GM11168 (cell line): ENCODE results near the gene ATP8A2.
"Not testable (repeated sequence)": the region's sequence is repeated elsewhere in the genome, so short reads cannot be mapped to it uniquely, and the experiment has no call there.

Source experiments
- in situ Hi-C: fragments of 300-500 bp; cut with MboI; formaldehyde crosslinking; loops from one replicate; pipeline ENCODE4 v1.12.0; 2022; ENCODE audit warnings: low sequenced_read_pairs; ENCODE audit not compliant: unreplicated experiment

The ATP8A2 gene

DNA sequence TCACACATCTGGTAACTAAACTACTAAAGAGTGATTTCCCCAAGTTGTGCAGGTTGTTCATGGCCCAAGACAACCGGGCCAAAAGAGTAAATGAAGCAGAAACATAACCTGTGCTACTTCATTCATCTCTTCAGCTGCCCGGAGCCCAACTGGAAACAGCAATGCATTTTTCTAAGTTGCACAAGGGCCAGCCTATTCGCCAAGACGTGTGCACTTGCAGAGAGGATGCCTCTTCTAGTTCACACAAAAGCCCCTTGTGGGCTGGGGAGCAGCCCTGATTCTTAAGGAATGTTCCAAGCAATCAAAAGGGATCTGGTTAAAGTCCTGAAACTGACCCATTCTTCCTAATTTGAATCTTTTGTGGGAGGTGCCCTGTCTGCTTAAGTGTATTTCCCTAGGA is 404.2 kb downstream of the ATP8A2 start:
- in situ Hi-C loops: no loop called here

DNA sequence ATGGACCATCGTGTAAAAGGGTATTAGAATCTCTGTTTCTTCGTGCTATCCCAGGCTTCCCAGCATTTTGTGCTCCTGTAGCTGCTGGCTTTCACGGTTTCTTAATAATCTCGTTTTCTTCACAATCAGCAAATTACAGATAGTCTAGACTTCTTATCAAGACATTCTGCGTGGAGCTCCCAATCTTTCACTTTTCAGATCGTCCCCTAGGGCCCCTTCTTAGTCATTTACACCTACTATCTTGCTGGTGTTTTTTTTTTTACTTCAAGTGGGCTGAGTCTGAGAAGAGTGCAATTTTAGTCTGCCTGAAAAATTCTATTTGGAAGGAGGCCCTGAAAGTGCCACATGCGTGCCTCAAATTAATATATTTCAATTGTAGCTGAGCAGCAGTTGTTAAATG is 404.9 kb downstream of the ATP8A2 start:
- in situ Hi-C loops: no loop called here

DNA sequence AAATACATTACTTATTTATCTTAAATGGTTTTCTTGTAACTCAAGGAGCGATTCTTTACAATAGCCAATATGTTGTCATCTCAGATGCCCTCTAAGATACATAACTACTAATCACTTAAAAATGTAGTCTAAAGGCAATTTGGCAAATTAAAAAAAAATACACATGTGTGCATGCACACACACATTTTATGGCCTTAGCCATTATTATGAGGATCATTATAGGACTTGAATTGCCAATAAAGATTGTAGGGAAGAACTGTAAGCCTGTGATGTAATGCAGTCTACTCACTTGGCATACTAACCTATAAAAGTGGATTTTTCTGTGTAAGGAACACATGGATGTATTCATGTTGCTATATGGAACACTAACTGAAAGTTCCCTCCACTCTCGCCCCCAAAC is 405.7 kb downstream of the ATP8A2 start:
- in situ Hi-C loops: no loop called here

DNA sequence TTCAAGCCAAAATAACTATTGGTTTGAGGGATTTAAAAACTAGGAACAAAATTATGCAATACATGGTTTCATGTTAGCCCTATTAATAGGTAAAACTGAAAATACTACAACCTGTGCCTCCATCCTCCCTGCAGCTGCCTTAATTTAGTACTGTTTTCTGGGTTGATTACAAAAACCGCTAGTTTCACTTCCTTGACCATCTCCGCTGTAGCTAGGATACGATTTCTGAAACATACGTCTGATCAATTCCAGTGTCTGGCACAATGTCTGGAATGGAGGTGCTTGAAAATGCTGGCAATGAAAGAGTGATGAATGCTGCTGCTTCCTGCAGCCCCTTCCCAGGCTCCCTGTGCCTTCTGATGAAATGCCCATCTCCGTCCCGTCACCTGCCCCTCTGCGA is 406.6 kb downstream of the ATP8A2 start:
- in situ Hi-C loops: no loop called here

DNA sequence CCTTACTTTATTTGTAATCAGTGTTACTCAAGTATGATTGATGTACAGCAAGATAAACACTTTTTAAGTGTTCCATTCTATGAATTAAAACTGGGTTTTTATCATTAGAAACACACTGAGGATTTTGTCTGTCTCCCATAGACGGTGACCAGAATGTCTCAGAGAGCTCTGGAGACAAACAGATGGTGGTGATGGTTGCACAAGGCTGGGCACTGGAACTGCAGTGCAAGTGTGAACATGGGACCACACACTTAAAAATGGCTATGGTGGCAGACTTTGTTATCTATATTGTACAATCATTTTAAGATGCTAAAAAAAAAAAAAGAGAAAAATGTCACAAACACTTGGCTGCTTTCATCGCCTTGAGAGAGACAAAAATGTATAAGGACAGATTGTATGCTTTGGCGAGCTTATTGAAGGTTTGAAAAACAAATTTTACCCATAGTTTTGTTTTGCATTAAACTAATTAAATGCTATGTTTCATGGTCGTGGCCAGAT is 407.1 kb downstream of the ATP8A2 start:
- in situ Hi-C loops: no loop called here

DNA sequence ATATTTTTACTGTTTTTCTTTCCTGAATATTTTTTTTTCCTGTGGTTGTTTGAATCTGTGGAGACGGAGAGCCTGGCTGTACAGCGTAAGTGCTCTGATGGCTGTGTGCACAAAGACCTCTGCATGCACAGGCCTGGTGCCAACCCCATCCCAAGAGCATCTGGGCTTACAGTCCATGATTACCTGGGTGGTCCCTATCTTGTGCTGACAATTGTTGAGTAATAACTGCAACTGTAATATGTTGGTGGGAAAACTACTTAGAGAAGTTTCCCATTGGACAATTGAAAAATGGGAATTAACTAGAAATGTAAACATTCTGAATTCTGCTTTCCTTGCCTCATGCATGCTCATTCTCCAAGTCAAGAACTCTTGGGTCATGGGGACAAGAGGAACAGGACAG is 411.3 kb downstream of the ATP8A2 start:
- in situ Hi-C loops: no loop called here

DNA sequence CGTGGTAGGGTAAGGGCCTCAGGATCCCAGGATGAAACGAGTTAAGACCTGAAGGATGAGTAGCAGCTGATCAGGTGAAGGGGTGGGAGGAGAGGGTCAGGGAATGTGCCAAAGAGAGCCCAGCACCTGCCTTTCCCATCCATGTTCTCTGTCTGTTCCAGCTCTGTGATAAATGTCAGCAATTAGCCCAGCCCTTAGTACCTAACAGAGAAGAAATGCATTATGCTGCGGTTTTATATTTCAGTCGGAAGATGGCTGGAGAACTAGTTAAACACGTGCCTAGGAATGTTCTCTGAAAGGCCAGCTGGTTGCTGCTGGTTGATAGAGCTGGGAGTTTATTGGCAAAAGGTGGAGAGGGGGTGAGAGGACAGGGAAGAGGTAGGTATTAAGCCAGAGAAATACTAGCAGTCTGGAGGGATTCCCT is 411.8 kb downstream of the ATP8A2 start:
- in situ Hi-C loops: no loop called here

DNA sequence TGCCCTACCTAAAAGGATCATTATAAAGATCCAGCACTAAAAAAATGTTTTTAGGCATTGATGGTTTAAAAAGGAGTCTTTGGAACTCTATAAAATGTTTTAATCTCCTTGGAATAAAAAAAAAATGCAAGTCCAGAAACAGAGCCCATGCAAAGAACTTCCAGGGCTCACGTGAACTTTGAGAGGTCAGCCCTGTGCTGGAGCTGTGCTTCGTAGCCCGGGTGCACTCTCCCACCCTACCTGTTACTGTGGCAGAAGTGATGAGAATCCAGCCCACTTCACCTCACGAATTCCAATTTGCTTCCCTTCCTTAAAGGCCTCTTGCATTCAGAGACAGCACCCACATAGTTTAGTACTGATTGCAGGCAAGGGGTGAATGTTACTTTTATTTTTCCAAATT is 412.3 kb downstream of the ATP8A2 start:
- in situ Hi-C loops: no loop called here

DNA sequence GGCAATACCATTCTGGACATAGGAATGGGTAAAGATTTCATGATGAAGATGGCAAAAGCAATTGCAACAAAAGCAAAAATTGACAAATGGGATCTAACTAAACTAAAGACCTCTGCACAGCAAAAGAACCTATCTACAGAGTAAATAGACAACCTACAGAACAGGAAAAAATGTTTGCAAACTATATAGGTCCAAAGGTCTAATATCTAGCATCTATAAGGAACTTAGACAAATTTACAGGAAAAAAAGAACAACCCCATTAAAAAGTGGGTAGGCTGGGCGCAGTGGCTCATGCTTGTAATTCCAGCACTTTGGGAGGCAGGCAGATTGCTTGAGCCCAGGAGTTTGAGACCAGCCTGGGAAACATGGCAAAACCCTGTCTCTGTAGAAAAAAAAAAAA is 418.4 kb downstream of the ATP8A2 start:
- in situ Hi-C loops: not testable (repeated sequence)

DNA sequence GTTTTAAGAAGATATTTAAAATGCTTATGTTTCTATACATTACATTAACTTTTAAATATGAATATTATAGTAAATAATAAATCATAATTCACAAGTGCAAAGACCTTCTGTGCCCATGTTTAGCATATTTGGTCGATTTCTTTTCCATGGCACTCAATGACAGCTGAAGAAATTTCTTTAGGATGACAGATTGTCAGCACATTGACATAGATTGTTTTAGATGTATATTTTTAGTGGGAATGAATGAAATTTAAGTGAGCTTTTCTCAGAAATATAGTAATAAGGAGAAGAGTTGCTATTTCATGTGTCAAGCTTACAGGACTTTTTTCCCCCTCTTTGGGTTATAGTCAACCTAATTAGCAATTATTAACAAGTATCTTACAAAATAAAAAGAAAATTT is 423.5 kb downstream of the ATP8A2 start:
- in situ Hi-C loops: no loop called here

DNA sequence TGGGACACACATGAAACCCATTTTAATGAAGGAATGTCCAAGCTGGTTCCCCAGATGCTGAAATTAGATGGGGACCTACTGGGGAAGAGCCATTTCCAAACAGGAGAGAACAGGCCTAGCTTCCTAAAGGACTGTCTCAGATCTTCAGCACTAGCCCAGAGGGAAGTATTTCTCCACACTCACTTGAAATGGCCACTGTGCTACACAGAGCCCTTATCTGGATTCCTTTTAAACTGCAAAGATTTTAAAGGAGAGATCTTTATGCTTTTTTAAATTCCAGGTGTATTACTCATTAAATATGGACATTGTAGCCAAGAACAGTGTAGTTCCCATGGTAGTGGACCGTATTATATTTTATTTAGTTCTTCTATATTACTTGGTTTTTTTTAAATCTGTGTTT is 424.7 kb downstream of the ATP8A2 start:
- in situ Hi-C loops: no loop called here

DNA sequence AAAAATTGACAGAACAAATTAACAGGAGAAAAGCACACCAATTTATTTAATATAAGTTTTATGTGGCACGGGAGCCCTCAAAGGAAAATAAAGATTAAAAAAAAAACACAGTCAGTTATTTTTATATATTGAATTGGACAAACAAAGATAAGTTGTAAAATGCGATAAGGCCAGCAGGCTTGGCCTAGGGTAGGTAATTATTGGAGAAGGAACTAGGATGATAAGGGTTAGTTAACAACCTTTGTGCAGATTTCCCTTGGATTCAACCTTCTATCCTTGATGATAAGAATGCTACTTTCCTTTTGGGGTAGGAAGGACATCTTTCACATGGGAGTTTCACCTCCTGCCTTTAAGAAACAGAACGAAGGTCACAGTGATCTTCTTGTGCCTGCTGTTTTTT is 427.2 kb downstream of the ATP8A2 start:
- in situ Hi-C loops: no loop called here

DNA sequence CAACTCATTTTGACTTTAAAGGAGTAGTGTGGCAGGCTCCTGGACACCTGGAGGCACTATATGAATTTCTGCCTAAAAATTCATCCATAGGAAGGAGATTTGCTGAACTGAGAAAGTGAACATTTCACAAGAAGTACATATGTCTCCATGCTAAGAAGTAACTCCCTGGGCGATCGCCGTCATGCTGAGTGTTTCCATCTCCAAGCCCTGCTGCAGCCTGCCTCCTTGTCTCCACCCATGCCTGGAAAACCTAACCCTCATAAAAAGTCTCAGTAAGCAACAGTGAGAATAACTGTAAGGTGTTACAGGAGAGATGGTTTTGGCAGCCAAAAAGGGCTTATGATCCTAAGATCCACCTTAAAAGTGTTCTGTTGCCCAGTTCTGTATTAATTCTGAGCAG is 428.7 kb downstream of the ATP8A2 start:
- in situ Hi-C loops: no loop called here

DNA sequence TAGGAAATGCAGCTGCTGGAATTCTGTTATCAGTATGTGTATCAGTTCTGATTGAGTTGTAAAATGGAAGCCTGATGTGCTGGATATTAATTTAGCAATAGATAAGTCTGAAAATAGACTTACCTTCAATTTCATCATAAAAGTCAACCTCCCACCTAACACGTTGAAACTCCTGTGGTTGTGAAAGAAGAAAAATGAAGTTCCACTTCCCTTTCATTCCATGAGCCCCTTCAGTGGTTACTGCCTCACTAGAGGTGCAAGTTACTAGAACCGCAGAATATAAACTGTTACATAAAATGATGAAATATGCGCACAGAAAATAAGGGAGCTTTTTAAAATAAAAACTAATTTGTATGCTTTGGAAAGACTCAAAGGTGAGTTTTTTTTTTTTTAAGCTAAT is 430.8 kb downstream of the ATP8A2 start:
- in situ Hi-C loops: no loop called here

DNA sequence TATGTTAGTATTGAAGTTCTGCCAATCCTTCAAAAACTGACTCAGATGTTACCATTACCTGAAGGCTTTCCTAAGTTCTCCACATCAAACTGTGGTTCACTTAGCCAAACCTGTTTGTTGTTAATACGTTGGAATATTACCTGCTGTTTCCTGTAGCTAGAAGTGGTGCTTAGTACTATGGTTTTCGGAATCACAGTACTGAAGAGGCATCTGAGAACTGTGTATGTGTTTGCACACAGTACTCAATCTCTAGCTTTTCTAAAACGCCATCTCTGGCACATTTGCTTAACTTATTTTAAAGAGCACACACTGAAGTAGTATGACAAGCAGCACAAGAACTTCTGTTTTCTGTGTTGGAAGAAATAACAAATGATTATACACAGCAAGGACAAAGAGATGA is 431.9 kb downstream of the ATP8A2 start:
- in situ Hi-C loops: no loop called here

DNA sequence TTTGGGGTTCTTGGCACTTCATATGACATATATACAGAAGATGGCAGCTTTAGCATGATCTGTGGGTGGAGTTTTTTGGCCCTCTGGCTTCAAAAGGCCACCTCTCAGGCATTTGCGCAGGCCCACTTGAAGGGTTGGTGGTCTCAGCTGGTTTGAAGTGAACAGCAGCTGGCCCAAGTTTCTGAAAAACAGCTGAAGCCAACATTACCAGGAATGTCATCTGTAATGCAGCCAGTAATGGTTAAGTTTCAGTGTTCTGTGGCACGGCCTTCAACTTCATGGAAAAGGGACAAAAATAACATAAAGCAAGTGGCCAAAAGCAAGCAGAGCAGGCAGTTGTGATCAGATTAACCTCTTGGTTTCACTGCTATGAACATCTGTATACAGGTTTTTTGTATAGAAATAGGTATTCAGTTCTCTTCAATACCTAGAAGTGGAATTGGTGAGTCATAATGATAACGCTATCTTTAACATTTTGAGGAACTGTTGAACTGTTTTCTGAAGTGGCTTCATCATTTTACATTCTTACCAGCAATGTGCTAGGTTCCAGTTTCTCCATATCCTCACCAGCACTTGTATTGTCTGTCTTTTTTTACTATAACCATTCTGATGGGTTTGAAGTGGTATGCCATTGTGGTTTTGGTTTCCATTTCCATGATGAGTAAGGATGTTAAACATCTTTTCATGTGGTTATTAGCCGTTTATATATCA is 434.6 kb downstream of the ATP8A2 start:
- in situ Hi-C loops: no loop called here

DNA sequence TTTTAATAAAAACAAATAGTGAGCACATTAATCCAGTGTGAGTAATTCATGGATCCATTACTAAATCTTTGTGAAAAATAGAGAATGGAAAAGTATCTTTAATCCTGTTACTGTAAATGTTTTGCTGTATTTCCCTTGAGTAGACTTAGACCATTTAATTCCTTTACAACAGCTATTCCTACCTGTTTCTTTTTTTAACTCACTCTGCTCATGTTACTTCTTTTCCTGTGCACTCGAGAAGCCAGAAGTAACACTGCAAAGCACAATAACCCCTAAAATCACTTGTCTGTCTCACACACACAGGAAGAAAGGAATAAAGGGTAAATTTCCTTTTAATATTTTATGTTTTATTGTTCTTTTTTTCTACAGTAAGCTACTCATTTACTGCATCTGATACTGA is 435.8 kb downstream of the ATP8A2 start:
- in situ Hi-C loops: no loop called here

DNA sequence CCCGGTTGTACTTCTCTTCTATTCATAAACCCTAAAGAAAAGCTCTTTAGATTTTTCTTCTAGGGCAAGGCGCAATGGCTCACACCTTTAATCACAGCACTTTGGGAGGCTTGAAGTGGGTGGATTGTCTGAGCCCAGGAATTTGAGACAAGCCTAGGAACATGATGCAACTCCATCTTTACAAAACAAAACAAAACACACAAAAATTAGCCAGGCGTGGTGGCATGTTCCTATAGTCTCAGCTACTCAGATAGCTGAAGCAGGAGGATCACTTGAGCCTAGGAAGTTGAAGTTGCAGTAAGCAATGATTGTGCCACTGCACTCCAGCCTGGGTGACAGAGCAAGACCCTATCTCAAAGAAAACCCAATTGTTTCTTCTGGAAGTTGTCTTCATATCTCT is 439.7 kb downstream of the ATP8A2 start:
- in situ Hi-C loops: no loop called here

DNA sequence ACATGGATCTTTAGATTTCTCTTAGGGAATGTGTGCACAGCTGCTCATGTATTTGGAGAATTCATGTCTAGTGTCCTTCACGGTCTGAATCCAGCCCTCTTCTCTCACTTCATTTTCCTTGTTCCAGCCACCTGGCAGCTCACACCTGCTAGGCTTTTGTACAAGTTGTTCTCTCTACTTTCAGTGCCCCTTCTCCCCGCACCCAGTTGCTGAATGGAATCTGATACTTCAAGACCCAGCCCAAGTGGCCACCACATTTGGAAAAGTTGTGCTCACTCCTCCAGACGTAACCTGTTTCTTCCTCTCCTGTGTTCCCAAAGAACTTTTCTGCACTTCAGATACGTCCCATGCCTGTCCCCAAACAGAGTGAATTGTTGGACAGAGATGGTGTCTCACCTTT is 444.5 kb downstream of the ATP8A2 start:
- in situ Hi-C loops: no loop called here

DNA sequence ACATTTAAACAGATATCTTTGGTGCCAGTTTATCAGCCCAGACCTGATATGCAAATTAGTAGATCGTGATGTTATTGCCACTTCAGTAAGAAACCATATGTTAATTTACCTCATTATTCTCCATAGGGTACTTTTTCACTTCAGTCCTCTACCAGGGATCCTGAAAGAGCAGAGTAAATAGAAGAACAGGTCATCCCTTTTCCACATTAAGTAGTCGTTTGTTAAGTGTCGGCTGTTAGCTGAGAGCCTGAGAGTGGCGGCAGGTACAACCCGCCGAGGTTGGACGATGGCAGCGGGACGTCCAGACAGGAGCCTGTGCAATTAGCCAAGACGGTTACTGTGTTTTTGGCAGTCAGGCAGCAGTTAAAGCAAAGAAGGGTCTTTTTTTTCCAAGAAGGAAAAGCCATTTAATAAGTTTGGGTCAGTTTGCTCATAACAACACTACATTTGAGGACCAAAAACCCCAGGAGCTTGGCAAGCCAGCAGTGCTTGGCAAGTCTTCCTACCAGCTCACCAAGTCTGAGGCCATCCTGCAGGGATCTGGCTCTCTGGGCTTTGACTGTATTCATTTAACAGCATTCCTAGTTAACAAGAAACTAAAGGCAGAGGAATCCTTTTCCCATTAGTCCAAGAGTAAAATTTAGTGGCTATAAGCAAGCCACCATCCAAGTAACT is 448.2 kb downstream of the ATP8A2 start:
- in situ Hi-C loops: no loop called here

DNA sequence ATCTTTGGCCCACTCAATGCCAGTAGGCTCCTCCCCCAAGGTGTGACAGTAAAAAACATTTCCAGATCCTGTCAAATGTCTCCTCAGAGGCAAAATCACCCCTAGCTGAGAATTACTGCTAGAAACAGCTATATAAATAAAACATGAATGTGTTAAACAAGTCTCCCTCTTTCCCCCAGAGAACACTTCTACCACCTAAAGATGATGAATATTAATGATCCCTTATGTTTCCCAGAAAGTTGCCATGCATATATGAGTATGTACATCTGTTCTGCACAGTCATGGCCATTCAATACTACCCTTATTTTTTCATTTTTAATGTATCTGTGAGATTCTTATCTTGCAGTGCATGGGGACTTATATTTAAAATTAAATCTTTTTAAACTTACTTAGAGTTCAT is 450.0 kb downstream of the ATP8A2 start:
- in situ Hi-C loops: no loop called here

DNA sequence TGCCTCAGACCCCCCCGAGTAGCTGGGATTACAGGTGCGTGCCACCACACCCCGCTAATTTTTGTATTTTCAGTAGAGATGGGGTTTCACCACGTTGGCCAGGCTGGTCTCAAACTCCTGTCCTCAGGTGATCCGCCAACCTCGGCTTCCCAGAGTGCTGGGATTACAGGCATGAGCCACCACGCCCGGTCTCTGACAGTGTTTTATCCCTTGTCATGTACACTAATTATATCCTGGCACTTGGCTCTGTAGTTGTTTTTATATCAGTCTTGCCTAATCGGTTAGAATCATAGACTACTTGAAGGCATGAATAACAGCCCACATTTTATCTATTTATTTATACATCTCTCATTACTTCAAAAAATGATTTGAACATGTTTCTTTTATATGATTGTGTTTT is 455.4 kb downstream of the ATP8A2 start:
- in situ Hi-C loops: loop anchor here (25.0 kb wide), 1 partner anchor 235 kb away; the partner anchor contains the start of gene SHISA2
